Stimulated activated naive CD4-positive, alpha-beta T cell treated with Interleukin-2 at 50 U/mL for 16 hours (primary cell): Measurements from ENCODE around the gene MECR.

Source experiments
- DNase-seq: peaks from one replicate; lab custom pipeline; 2025; lab: John Stamatoyannopoulos, UW

Gene MECR

DNA sequence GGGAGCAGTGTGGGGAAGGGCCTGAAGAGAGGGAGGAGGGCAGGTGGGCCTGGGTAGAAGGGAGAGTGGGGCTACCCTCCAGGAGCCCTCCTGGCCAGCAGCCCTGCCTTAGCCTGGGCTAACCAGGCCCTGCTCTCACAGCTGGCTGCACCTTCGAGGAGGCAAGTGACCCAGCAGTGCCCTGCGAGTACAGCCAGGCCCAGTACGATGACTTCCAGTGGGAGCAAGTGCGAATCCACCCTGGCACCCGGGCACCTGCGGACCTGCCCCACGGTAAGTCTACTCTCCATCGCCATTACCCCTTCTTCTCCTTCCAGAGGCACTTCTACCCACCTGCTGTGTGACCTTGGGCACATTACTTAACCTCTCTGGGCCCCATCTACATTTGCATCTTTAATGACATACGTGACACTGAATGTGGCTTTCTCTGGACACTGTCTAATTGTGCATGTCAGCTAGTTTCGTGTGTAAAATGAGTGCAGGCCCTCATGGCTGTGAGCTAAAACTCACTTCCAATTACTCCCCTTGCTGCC lies 24.5 kb upstream of the MECR start:
- no peak for DNase-seq

DNA sequence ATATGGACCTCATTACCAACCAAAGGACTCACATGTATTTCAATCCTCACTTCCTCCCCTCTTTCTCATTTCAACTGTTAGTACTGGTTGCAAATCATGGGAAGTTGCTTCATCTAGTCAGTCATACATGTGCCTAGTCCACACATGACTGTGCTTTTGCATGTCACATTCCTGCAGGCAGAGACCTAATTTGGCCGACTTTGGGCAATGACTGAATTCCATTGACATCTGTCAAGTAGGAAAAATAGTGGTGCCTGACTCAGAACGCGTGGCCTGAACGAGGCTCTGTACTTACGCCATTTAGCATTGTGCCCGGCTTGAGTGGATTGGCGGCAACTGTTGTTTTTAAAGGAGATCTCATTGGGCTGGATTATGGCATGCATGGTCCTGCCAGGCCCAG lies 23.6 kb upstream of the MECR start:
- no peak for DNase-seq

DNA sequence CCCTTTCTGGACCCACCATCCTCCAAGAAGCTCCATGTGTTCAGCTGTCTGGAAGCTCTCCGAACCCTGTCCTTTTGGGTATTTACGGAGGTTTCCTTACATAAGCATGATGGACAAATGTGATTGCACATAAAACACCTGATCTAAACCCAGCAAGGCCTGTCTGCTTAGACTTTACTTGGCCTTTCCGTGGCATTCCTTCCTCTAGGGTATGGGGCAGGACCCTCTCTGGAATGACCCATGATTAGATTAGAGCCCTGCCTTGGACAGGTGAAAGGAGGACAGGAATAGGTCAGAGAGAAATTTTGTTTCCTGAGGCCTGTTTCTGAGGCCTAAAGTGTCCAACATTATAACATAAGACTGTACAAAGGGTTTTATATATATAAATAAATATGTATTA lies 22.4 kb upstream of the MECR start:
- DNase-seq: no peak

DNA sequence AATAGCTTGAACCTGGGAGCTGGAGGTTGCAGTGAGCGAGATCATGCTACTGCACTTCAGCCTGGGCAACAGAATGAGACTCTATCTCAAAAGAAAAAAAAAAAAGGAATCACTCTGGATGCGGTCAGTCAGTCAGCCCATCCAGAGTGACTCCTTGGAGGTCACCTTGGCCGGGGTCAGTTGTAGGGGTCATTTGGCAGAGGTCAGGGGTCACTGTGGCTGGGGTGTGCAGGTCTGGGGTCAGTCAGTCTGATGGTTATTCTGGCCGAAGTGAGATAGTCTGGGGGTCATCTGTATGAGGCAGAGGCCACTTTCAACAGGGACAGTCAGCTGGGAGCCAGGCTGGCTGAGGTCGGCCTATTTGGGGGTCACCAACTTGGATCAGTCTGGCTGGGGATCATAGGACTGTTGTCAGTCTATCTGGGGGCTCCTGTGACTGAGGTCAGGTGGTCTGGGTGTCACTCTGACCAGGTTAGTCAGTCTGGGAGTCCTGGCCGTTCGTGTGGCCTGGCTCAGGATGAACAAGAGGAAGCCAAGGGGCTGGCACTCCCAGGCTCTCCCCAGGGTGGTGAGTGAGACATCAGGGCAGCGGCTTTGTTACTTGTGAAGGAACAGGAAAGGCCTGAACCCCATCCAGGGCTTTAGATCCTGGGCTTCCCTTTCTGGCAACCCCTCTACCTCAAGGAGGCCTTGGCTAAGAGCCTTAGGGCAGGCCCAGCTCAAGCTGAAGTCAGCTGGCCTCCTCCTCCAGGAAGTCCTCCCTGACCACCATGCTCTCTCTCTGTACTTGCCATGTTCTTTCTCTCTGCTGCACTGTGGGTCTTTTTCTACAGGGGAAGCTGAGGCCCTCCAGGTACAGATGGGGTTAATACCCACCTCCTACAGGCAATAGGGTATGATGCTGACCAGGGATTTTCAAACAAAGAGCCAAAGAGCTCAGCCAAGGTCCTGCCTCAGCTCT lies 20.7 kb upstream of the MECR start:
- no peak for DNase-seq

DNA sequence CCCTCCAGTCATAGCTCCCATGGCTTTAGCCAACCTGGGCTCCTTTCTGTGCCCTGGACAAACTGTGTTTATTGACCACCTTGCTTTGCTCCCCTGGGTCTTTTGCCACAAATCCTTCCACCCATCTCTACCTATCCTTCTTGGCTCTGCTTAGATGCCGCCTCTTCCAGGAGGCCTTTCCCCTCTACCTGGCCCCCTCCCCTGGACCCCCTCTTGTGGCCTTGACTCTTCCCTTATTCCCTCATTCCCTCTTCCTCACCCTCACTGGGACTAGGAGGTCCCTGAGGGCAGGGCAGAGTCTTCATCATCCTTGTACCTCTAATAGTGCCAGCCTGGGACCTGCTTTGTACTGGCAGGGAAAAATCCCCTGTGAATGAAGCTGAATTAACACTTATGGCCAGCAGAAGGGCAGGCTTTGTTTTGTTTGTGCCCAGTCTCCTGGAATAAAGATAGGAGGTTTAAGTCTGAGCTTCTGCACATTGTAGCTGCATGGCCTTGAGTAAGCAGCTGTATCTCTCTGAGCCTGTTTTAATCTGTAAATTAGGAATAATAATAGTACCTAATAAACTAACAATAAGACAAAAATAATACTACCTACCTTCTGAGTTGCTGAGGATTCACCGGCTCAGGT lies 19.3 kb upstream of the MECR start:
- no peak for DNase-seq

DNA sequence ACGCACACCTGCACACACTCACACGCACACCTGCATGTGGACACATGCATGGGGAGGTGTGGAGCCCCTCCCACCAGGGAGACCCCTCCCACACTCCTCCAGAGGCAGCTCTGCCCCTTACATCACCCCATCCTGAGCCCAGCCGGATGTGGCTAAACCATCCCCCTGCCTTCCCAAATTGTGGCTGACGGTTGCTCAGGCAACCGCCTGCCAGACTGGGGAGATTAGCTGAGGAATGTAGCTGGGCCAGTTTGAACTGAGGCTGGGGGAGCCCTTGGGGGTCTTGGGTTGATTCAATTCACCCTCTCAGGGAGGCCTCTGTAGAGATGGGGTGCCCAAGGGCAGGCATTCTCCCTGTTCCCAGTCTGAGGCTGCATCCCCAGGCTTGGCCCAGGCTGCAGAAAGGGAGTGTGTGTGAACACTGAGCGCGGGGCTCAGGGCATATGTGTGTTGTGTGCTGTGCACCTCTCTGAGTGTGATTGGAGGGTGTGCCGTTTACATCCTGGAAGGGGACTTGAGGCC lies 18.5 kb upstream of the MECR start:
- DNase-seq: no peak

DNA sequence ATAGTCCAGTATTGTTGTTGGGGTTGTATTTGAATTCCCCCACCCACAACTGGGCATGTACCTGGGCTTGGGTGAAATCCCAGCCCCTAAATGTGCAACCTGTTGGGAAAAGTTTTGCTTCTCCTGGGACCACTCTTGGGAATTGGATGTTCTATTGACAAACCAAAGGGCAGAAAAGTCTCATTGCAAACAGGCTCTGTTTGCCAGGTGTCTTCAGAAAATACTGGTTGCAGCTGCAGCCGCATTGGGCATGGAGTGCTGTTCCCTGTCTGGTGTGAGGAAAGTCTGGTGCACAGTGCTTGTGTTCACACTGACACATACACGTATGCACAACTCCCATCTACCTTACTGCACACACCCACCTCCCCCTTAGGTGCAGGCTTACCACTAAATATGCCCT lies 17.7 kb upstream of the MECR start:
- no peak for DNase-seq

DNA sequence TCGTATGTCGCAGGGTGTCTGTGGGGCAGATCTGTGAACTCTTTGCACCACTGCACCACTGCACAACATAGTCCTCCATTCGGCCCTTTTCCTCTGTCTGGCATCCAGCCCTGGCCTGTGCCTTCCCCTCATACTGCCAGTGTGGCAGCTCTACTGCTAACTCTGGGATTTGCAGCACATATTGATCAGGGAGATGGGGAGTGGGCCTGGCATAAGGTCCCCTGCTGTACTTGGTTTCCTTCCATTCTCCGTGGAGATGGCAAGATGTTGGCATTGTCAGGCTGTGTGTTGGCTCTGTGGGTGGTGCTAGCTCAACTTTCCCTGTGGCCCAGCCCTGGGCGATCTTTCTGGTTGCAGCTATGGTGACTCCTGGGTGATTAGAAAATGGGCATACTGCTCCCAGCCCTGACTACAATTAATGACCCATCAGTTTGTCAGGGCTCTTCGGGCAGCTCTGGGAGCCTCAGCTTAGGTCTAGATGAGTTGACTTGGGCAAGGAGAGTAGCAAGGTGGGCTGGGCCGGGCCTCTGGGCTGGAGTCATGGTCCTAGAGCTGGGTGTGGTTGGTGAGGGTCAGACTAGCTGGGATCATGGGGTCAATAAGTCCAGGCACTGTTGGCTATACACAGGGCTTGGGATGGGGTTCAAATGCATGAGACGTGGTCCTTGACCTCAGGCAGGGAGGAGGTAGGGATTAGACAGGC lies 17.0 kb upstream of the MECR start:
- no peak for DNase-seq

DNA sequence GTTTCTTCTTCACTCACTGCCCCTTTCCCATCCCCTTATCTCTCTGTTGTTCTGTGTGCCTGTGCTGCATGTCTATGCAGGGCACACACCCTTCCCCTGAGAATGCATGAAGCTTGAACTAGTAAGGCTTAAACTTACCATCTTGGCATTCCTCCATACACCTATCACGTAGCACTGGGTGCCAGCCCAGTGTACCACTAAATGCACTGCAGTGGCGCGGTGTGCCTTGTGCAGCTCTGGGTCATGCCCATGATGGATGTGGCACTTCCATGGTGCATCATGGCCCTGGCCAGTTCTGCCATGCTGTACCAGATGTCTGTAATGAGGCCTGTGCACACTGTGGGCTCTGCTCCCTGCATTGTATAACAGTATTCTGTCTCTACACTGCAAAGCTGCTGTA lies 16.3 kb upstream of the MECR start:
- no peak for DNase-seq

DNA sequence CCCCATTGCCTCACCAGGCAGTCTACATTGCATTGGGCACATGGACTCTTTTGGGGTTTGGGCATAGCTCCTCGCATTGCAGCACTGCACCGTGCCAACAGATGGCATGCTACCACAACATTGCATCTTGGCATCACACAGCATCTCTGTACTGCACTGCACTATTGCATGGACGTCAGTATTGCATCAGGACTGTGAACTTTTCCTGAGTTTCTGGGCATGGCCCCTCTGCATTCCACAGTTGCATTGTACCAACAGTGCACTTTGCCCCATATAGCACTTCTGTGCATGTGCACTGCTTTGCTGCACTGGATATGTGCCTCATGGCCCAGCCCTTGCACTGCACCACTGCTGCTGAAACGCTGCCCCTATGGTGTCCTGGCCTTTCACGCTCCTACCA lies 15.1 kb upstream of the MECR start:
- no peak for DNase-seq

DNA sequence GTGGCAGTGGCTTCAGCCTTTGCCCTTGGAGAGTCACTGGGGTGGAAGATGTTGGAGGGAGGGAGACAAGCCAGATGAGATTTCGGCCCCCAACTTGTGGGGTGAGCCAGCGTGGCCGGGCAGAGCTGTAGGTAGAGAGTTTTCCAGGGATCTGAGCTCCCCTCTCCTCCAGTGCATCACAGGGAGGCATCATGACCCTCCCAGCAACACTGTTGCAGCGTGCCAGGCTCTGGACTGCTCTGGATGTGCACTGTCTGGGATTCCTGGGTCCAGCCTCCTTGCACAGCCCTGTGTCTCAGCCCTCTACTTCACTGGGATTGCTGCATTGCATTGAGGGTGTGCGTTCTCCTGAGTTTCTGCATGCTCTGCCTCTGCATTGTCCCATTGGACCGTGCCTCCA lies 14.5 kb upstream of the MECR start:
- DNase-seq: no peak

DNA sequence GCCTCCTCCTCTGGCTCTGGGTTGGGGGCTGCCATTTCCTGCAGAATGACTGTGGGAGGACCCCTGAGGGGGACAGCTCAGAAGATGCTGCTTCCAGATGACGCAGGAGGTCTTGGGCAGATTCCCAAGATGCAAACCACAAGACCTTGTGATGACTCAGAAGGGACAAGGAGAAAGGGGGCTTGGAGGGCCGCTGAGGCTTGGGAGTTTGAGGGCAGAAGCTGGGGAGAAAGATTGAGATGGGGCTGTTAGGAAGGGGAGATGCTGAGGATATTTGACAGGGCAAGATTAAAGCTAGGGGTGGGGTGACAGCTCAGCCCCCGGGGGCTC lies 13.1 kb upstream of the MECR start:
- no peak for DNase-seq

DNA sequence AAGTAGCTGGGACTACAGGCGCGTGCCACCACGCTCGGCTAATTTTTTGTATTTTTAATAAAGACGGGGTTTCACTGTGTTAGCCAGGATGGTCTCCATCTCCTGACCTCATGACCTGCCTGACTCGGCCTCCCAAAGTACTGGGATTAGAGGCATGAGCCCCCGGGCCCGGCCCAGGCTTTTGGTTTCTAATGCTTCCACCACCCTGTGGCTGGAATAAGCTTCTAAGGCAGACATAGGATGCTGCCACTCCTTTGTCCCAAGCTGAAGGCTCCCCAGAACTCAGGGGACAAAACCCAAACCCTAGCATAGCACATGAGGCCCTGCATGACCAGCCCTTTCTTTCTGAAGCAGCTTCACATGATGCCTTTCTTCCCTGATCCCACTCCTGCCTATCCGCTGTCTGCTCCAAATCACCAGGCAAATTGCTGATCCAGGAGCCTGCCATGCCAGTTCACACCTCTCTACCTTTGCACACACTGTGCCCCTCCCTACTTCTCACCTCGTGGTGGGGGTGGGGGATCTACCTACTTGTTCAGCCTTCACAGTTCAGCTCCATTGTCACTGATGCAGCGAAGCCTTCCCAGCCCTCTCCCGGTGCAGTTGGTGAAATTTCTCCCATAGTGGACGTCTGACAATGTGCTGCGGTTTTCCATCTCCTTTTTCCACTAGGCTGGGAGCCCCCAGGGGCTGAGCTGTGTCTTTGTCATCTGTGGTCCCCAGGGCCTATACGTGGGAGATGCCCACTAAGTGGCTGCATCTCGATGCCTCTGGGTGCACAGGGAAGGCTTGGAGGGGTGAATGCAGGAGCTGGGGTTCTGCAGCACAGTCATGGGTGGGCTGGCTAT lies 12.5 kb upstream of the MECR start:
- DNase-seq: no peak

DNA sequence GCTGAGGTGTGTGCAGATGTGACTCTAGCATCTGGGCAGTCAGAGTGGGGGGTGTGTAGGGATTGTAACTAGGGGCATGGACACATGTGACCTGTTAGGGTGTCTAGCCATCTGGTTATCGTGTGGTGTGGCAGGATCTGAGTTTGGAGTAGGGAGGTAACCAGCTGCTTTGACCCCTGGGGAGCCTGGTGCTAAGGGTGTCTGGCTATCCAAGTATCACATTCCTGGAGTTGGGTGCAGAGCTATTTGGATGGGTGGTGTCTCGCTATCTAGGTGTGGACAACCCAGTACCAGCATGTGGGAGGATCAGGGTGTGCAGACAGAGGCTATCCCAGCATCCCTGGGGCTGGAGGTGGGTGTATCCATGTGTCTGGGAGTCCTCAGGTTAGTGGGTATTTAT lies 10.3 kb upstream of the MECR start:
- no peak for DNase-seq

DNA sequence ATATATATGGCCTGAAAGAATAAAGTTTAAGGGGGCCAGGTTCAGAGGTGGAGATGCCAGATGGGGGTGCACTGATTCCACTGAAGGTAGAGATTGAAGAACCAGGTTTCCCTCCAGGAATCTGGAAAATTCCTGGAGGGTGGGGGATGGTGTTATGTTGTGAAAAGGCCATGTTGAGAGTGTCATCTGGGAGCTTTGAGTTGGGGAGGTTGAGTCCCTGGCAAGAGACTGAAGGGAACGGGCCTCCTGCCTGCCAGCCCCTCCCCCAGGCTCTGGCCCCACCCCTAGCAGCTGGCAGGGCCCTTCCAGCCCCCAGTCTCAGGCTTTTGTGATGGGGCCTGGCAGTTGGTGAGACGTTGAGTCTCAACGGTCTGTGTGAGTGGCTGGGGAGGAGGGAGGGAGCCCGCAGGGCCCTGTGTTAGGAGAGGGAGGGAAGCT lies 9.7 kb upstream of the MECR start:
- DNase-seq: no peak

DNA sequence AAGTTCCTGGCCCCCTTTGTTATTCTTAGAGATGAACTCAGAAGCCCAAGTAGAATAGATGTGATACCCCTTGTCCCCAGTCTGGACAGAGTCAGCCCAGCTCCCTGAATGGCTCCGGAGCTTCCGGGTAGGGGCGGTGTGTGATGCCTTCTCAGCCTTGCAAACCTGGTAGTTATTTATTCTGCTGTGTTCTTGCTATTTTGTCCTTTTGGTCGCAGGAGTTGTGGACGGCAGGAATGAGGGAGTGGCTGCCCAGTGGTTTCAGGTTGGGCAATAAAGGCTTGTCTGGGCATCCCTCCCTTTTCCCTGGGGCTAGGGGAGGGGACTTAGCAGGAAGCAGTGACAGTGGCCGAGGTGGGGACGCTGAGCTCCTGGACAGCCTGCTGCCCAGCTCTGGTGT lies 8.4 kb upstream of the MECR start:
- DNase-seq: no peak

DNA sequence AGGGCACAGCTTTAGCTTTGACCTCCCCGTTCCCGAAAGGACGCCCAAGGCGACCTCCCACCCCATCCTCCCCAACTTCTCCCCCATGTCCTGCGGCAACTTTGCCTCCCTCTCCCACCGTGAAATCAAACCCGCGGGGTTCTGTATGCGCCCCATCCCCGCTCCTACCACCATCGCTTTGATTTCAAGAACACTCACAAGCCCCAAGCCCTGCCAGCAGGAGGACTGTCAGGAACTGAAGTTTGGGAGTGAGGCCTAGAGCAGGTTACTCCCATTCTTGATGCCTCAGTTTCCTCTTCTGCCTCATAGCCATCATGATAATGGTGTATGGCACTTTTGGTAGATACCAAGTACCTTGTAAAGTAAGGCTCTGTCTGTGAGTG lies 7.9 kb upstream of the MECR start:
- DNase-seq: no peak

DNA sequence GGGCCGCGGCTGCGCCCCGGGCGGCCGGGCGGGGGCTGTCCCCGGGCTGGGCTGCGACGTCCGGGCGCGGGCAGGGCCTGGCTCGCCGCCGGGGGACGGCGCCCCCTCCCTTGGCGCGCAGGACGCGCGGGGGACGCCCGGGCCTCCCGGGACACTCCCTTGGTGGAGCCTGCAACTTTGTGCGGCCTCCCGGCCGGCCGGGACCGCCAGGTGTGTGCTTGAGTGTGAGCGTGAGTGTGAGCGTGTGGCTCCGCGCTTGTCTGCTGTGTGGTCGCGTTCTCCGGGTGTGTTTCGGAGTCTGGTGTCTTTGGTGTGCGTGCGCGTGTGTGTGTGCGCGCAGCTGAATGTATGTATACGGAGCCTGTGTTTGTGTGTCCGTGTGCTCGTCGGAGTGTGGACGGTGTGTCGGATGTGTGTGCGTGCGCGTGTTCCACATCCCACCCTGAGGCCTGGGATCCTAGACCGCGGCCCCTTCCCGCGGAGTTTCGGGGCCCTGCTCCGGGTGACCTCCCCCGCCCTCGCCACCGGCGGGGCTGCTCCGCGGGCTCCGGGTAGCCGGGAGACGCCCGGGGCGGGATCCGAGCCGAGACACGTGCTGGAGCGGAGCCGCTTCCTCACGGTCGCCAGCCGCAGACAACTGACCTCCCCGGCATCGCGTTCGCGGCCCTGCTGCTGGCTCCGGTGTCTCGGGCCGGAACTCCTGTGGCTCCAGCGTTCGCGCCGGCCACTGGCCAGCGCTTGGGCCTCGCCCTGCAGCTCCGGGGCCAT lies 7.3 kb upstream of the MECR start:
- DNase-seq: no peak

DNA sequence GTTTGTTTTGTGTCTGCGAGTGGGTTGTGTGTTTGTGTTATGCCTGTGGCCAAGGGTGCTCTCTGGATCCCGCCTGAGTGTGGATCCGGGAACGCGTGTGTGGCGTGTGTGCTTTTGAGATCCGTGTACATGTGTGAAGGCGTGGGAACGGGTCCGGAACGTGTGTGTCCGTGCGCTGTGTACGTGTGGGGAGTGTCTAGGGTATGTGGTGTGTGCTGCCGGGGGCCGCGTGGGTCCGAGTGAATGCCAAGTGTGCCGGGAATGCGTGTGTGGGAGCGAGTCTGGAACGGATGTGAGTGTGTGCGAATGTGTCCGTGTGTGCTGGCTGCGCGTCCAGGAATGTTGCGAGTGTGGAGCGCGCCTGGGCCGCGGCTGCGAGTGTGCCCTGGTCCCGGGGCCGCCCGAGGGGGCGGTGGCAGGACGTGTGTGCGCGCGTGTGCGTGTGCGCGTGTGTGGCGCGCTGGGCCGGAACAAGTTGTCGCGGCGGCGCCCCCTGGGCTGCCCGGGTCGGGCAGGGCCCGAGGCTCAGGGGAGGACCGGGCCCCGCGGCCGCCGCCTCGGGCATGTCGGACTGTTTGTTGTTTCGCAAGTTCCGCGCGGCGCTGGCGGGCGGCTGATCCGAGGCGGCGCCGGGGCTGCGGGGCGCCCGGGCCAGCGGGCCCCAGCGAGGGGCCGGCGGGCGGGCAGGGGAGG lies 6.5 kb upstream of the MECR start:
- DNase-seq: no peak

DNA sequence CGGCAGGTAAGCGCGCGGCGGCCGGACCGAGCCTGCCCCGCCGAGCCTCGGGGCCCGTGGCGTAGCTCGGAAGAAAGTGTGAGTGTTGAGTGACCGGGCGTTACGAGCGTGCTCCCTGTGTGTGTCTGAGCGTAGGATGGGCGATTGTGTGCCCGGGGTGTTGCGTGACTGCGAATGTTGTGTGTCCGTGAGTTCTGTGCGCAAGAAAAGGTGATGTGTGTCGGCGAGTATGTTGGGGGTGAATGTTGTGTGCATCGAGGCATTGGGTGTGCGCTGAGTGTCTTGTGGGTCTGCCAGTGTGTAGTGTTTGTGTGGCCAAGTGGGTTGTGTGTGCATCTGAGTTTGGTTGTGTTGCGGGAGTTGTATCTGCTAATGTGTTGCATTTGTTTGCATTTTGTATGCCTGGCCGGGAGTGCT lies 6.0 kb upstream of the MECR start:
- no peak for DNase-seq
